Neural cell (in vitro differentiated cells): Measurements from ENCODE around the gene IGFBP2. TPM values are rescaled to one million over a fixed set of nuclear protein-coding genes. Genes with fewer than 3 reads are reported as not detected.

ENCODE experiments used
- H2AFZ ChIP-seq: fragments of 200-600, 300-800 bp; sonication (generic), shearing (Covaris generic); 2 replicates; pipeline ENCODE4 v1.6.0; 2014; ENCODE audit warnings: low read depth, mild to moderate bottlenecking, antibody characterized with exemption, low read length, moderate library complexity
- H3F3A ChIP-seq: fragments of 200-600 bp; shearing (Covaris generic); 2 replicates; pipeline ENCODE4 v1.6.1; 2016; ENCODE audit warnings: mild to moderate bottlenecking, moderate library complexity, mixed read lengths, antibody characterized with exemption, low read length; ENCODE audit not compliant: insufficient read depth, poor library complexity, severe bottlenecking
- H3K27ac ChIP-seq: fragments of 200-600, 300-800 bp; sonication (generic), shearing (Covaris generic); 2 replicates; pipeline ENCODE4 v1.5.1; 2014; ENCODE audit warnings: mild to moderate bottlenecking, low read length, moderate library complexity
- H3K27me3 ChIP-seq: fragments of 300-800, 200-600 bp; sonication (generic), shearing (Covaris generic); 2 replicates; pipeline ENCODE4 v1.6.0; 2014; ENCODE audit warnings: mild to moderate bottlenecking, low read depth, low read length, moderate library complexity; ENCODE audit not compliant: insufficient read depth
- H3K36me3 ChIP-seq: fragments of 300-800, 200-600 bp; sonication (generic), shearing (Covaris generic); 2 replicates; pipeline ENCODE4 v1.5.1; 2014; ENCODE audit warnings: mild to moderate bottlenecking, antibody characterized with exemption, low read length, moderate library complexity; ENCODE audit not compliant: insufficient read depth
- H3K4me2 ChIP-seq: fragments of 300-800, 200-600 bp; sonication (generic), shearing (Covaris generic); 2 replicates; pipeline ENCODE4 v1.6.0; 2014; ENCODE audit warnings: mild to moderate bottlenecking, low read length
- H3K4me3 ChIP-seq: fragments of 300-800, 200-600 bp; sonication (generic), shearing (Covaris generic); 2 replicates; pipeline ENCODE4 v1.5.1; 2014; ENCODE audit warnings: mild to moderate bottlenecking, low read length, moderate library complexity
- H3K79me2 ChIP-seq: fragments of 200-600 bp; shearing (Covaris generic); replicated peaks from 2 replicates; pipeline ENCODE4 v1.6.0; 2014; ENCODE audit warnings: mild to moderate bottlenecking, low read length, moderate library complexity; ENCODE audit not compliant: insufficient read depth
- H3K9ac ChIP-seq: fragments of 300-800, 200-600 bp; sonication (generic), shearing (Covaris generic); 2 replicates; pipeline ENCODE4 v1.6.1; 2016; ENCODE audit warnings: mild to moderate bottlenecking, low read length, mixed read lengths
- H3K9me2 ChIP-seq: fragments of 200-600 bp; shearing (Covaris generic); 2 replicates; pipeline ENCODE4 v1.6.1; 2016; ENCODE audit warnings: mild to moderate bottlenecking, low read length, mixed read lengths; ENCODE audit not compliant: insufficient read depth
- H3K9me3 ChIP-seq: fragments of 200-600, 300-800 bp; sonication (generic), shearing (Covaris generic); 2 replicates; pipeline ENCODE4 v1.6.1; 2016; ENCODE audit warnings: mild to moderate bottlenecking, mixed run types, low read length, moderate library complexity, mixed read lengths
- H4K20me1 ChIP-seq: fragments of 200-600 bp; shearing (Covaris generic); 2 replicates; pipeline ENCODE4 v1.6.1; 2016; ENCODE audit warnings: mild to moderate bottlenecking, mixed run types; ENCODE audit not compliant: insufficient read depth
- CTCF ChIP-seq: fragments of 450-650 bp; IDR thresholded peaks from 2 replicates; pipeline ENCODE4 v1.5.1; 2014; ENCODE audit warnings: antibody characterized with exemption, mild to moderate bottlenecking, moderate library complexity; ENCODE audit not compliant: poor library complexity, severe bottlenecking
- EP300 ChIP-seq: fragments of 450-650 bp; conservative IDR thresholded peaks from 2 replicates; pipeline ENCODE4 v1.6.1; 2014; ENCODE audit warnings: antibody characterized with exemption, mild to moderate bottlenecking, moderate library complexity; ENCODE audit not compliant: poor library complexity, severe bottlenecking
- EZH2 ChIP-seq: fragments of 200-600, 300-800 bp; shearing (Covaris generic), sonication (generic); IDR thresholded peaks from 2 replicates; pipeline ENCODE4 v1.6.1; 2014; ENCODE audit warnings: antibody characterized with exemption, low read length, borderline replicate concordance, mild to moderate bottlenecking; ENCODE audit not compliant: insufficient read depth, poor library complexity, severe bottlenecking
- MXI1 ChIP-seq: fragments of 450-650 bp; conservative IDR thresholded peaks from 2 replicates; pipeline ENCODE4 v1.6.1; 2014; ENCODE audit warnings: antibody characterized with exemption, mild to moderate bottlenecking; ENCODE audit not compliant: poor library complexity, severe bottlenecking
- POLR2AphosphoS5 ChIP-seq: IDR thresholded peaks from 2 replicates; pipeline ENCODE4 v1.6.1; 2012
- RAD21 ChIP-seq: fragments of 450-650 bp; conservative IDR thresholded peaks from 2 replicates; pipeline ENCODE4 v1.6.1; 2014; ENCODE audit warnings: antibody characterized with exemption, mild to moderate bottlenecking, moderate library complexity
- REST ChIP-seq: IDR thresholded peaks from 2 replicates; pipeline ENCODE4 v1.6.1; 2012; ENCODE audit warnings: borderline replicate concordance
- SMC3 ChIP-seq: fragments of 450-650 bp; conservative IDR thresholded peaks from 2 replicates; pipeline ENCODE4 v1.6.1; 2014; ENCODE audit warnings: antibody characterized with exemption, mild to moderate bottlenecking, moderate library complexity; ENCODE audit not compliant: poor library complexity
- TAF1 ChIP-seq: IDR thresholded peaks from 2 replicates; pipeline ENCODE4 v1.6.1; 2012; ENCODE audit warnings: low read depth
- polyA plus RNA-seq: library from polyadenylated mRNA; depleted of rRNA; stranded (reverse); fragments of >200 nt; gene quantifications from 2 replicates; pipeline ENCODE4 v1.2.3, GENCODE V29; 2014

Gene IGFBP2
- polyA plus RNA-seq, 1 donor from 2014 or later = 150 TPM

DNA sequence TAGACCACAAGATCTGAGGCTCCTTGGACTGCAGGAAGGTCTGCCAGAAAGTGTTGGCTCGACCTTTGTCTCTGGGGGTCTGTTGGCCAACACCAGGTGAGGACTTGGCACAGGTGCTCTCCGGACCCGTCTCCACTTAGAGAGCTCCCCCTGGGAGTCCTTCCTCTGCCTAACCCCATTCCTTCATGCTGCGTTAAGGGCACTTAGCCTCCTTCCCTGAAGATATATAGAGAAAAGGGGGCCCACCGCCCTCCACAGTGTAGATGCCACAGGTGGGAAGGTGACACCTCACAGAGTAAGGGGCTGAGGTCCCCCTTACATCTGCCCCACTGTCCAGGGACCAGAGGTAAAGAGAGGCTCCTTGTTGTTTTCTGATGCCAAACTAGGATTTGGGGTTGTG, 53.9 kb downstream of the IGFBP2 start:
- no peaks in the 10 kb centered on the region for H3K79me2 ChIP-seq
- no peaks in the 10 kb centered on the region for H3F3A ChIP-seq
- H3K9me3 ChIP-seq = no peaks in the 10 kb centered on the region
- no peak overlapping the region for H3K4me3 ChIP-seq
- no peak for TF ChIP-seq EP300
- no peak for TF ChIP-seq CTCF
- no peak for TF ChIP-seq EZH2
- TF ChIP-seq POLR2AphosphoS5 = no peak
- TF ChIP-seq RAD21 = no peak
- TF ChIP-seq MXI1 = no peak
- no peak for TF ChIP-seq SMC3
- no peak for TF ChIP-seq REST
- no peak for TF ChIP-seq TAF1
- H4K20me1 ChIP-seq = no peaks in the 10 kb centered on the region
- H3K27ac ChIP-seq = no peak overlapping the region
- no peak overlapping the region for H3K9ac ChIP-seq
- H3K9me2 ChIP-seq = no peaks in the 10 kb centered on the region
- H3K36me3 ChIP-seq = no peaks in the 10 kb centered on the region
- H3K4me2 ChIP-seq = no peak overlapping the region
- H3K27me3 ChIP-seq = no peaks in the 10 kb centered on the region
- no peak overlapping the region for H2AFZ ChIP-seq

- Histone ChIP-seq H4K20me1 (no peaks in the 10 kb centered on the region), H3F3A (peaks cover 4% of the 10 kb centered on the region), H3K4me3 (no peak overlapping the region), H3K36me3 (no peaks in the 10 kb centered on the region), H3K9me3 (no peaks in the 10 kb centered on the region), H3K4me2 (no peak overlapping the region), H3K79me2 (no peaks in the 10 kb centered on the region), H3K27me3 (no peaks in the 10 kb centered on the region), H3K27ac (no peak overlapping the region), H3K9ac (no peak overlapping the region), H3K9me2 (no peaks in the 10 kb centered on the region), H2AFZ (no peak overlapping the region)
- TF ChIP-seq MXI1 = no peak
- TF ChIP-seq EP300 = no peak
- TF ChIP-seq SMC3 = no peak
- no peak for TF ChIP-seq POLR2AphosphoS5
- TF ChIP-seq RAD21 = no peak
- no peak for TF ChIP-seq EZH2
- no peak for TF ChIP-seq CTCF
- no peak for TF ChIP-seq REST
These were observed 54.4 kb downstream of the IGFBP2 start for GRCh38 chr2:216687646-216688045.
